K562 (cell line): ENCODE results near the gene OSBP2. TPM values are rescaled to one million over a fixed set of nuclear protein-coding genes. Genes with fewer than 3 reads are reported as not detected.
A peak's percentile ranks its signal among the peaks of the same experiment; 100 is the strongest.

ENCODE experiments used
- ATAC-seq: fragments of 200-7000 bp; cut with Tn5 transposase; 3 replicates; pipeline ENCODE4 v1.9.1; 2020; ENCODE audit warnings: moderate library complexity
- BruUV-seq: library from RNA; stranded (reverse); fragments of 400-500 nt; replicated peaks from 2 replicates; lab custom pipeline; 2021; lab: Mats Ljungman, UMichigan
- CTCF ChIA-PET: fragments of 300-600 bp; formaldehyde crosslinking; extraction: SDS; loops from one replicate; lab custom pipeline; 2021; ENCODE audit warnings: low intra/inter-chr PET ratio; lab: Yijun Ruan, JAX
- POLR2A ChIA-PET: fragments of 300-600, 350-650 bp; sonication (Branson Sonifier 250); formaldehyde crosslinking; extraction: SDS; loops from one replicate; lab custom pipeline; 2021; ENCODE audit warnings: antibody characterized with exemption, inconsistent platforms; lab: Yijun Ruan, JAX
- DNase-seq, 4 experiments: peaks; one replicate each; pipeline versions ENCODE4 v3.0.0 to v3.0.0-alpha.2; 2011 to 2018; ENCODE audit warnings: low spot score in 3 of 4, mixed read lengths in 3 of 4; ENCODE audit errors: extremely low read depth in 1 of 4
- FAIRE-seq: peaks from 2 replicates; lab custom pipeline; 2011; peaks lifted over from hg19 to GRCh38; lab: Jason Lieb, UNC
- H2AFZ ChIP-seq: 2 replicates; pipeline ENCODE4 v1.6.0; 2011; ENCODE audit warnings: low read depth, low read length, control low read depth, inconsistent platforms
- H3K27ac ChIP-seq: fragments of 200-600 bp; 3 replicates; pipeline ENCODE4 v1.8.0; 2011; ENCODE audit warnings: low read depth, mild to moderate bottlenecking, control low read depth, inconsistent platforms, low read length, moderate library complexity, mixed read lengths; ENCODE audit errors: extremely low read depth
- H3K27me3 ChIP-seq, 2 experiments: fragments of 300-600 bp in 1 of 2; 2 replicates in 1 of 2; 3 replicates in 1 of 2; pipeline versions ENCODE4 v1.6.0 to v1.8.0; 2011; ENCODE audit warnings: inconsistent platforms in 2 of 2, low read length in 2 of 2, mild to moderate bottlenecking in 1 of 2, mixed read lengths in 1 of 2, moderate library complexity in 1 of 2; ENCODE audit not compliant: control insufficient read depth in 2 of 2, insufficient read depth in 2 of 2
- H3K36me3 ChIP-seq: fragments of 300-600 bp; 3 replicates; pipeline ENCODE4 v1.8.0; 2011; ENCODE audit warnings: mild to moderate bottlenecking, low read length, inconsistent platforms; ENCODE audit not compliant: control insufficient read depth, insufficient read depth
- H3K4me1 ChIP-seq, 2 experiments: fragments of 200-600 bp in 1 of 2; replicated peaks in 1 of 2; 2 replicates in 1 of 2; 3 replicates in 1 of 2; pipeline versions ENCODE4 v1.5.1 to v1.8.0; 2011; ENCODE audit warnings: inconsistent platforms in 2 of 2, low read length in 2 of 2, mild to moderate bottlenecking in 1 of 2, mixed read lengths in 1 of 2, moderate library complexity in 1 of 2; ENCODE audit not compliant: control insufficient read depth in 2 of 2, insufficient read depth in 2 of 2
- H3K4me2 ChIP-seq: 2 replicates; pipeline ENCODE4 v1.6.1; 2011; ENCODE audit warnings: low read length, control low read depth, inconsistent platforms, mixed read lengths; ENCODE audit not compliant: insufficient read depth
- H3K4me3 ChIP-seq: fragments of 200-600 bp; sonication (generic), shearing (Covaris generic); 2 replicates; pipeline ENCODE4 v1.5.1; 2016; ENCODE audit warnings: control low read depth, inconsistent platforms
- H3K79me2 ChIP-seq: fragments of 200-600 bp; 3 replicates; pipeline ENCODE4 v1.8.0; 2011; ENCODE audit warnings: low read length, inconsistent platforms; ENCODE audit not compliant: control insufficient read depth, insufficient read depth
- H3K9ac ChIP-seq, 2 experiments: 2 replicates each; pipeline versions ENCODE4 v1.6.0 to v1.6.1; 2011; ENCODE audit warnings: low read depth in 2 of 2, low read length in 2 of 2, control low read depth in 1 of 2, inconsistent platforms in 1 of 2, mild to moderate bottlenecking in 1 of 2, mixed read lengths in 1 of 2; ENCODE audit not compliant: insufficient read depth in 1 of 2
- H3K9me1 ChIP-seq: one replicate; pipeline ENCODE4 v1.6.0; 2011; ENCODE audit warnings: inconsistent platforms, mild to moderate bottlenecking, low read length, moderate library complexity; ENCODE audit not compliant: control insufficient read depth, insufficient read depth
- H3K9me3 ChIP-seq: replicated peaks from 2 replicates; pipeline ENCODE4 v1.5.1; 2011; ENCODE audit warnings: low read depth, low read length, inconsistent platforms; ENCODE audit not compliant: control insufficient read depth, insufficient read depth
- H4K20me1 ChIP-seq: replicated peaks from 2 replicates; pipeline ENCODE4 v1.6.1; 2011; ENCODE audit warnings: low read length, inconsistent platforms, mixed read lengths; ENCODE audit not compliant: control insufficient read depth, insufficient read depth
- ADNP ChIP-seq: fragments of 200-800 bp; sonication (Bioruptor generic); IDR thresholded peaks from 2 replicates; pipeline ENCODE4 v1.6.1; 2016; ENCODE audit warnings: missing genetic modification characterization, missing compliant biosample characterization
- CBFA2T3 ChIP-seq: fragments of 450-650 bp; IDR thresholded peaks from 2 replicates; pipeline ENCODE4 v1.6.1; 2017
- CTBP1 ChIP-seq: fragments of 450-650 bp; IDR thresholded peaks from 2 replicates; pipeline ENCODE4 v1.6.1; 2016; ENCODE audit warnings: borderline replicate concordance
- DPF2 ChIP-seq: fragments of 450-650 bp; IDR thresholded peaks from 2 replicates; pipeline ENCODE4 v1.6.1; 2016
- E2F4 ChIP-seq: sonication (generic); formaldehyde crosslinking; IDR thresholded peaks from 2 replicates; pipeline ENCODE4 v1.8.0; 2022; ENCODE audit warnings: mild to moderate bottlenecking, low read depth, missing genetic modification reagents
- EP300 ChIP-seq: IDR thresholded peaks from 2 replicates; pipeline ENCODE4 v1.6.1; 2012; ENCODE audit warnings: low read length, improper control_type of control experiment
- ESRRA ChIP-seq: fragments of 450-650 bp; IDR thresholded peaks from 2 replicates; pipeline ENCODE4 v1.6.1; 2014; ENCODE audit warnings: low read depth, mild to moderate bottlenecking, moderate library complexity, borderline replicate concordance
- ETS1 ChIP-seq: conservative IDR thresholded peaks from 2 replicates; pipeline ENCODE4 v1.6.1; 2011; ENCODE audit warnings: low read depth, mild to moderate bottlenecking, low read length; ENCODE audit not compliant: control insufficient read depth
- GATAD2A ChIP-seq: fragments of 450-650 bp; IDR thresholded peaks from 2 replicates; pipeline ENCODE4 v1.6.1; 2017
- KDM4B ChIP-seq, 2 experiments: fragments of 450-650 bp in 1 of 2; sonication (generic) in 1 of 2; IDR thresholded peaks; 2 replicates each; pipeline ENCODE4 v1.6.1; 2016 to 2017; ENCODE audit warnings: borderline replicate concordance in 2 of 2, antibody characterized with exemption in 1 of 2, low read depth in 1 of 2, mild to moderate bottlenecking in 1 of 2
- MECOM ChIP-seq: fragments of 250-450 bp; sonication (Bioruptor Pico); IDR thresholded peaks from 2 replicates; pipeline ENCODE4 v1.8.0; 2022; ENCODE audit warnings: inconsistent platforms
- NFIC ChIP-seq: fragments of 450-650 bp; IDR thresholded peaks from 2 replicates; pipeline ENCODE4 v1.6.1; 2017; ENCODE audit warnings: mild to moderate bottlenecking, inconsistent platforms
- POLR2H ChIP-seq: IDR thresholded peaks from 2 replicates; pipeline ENCODE4 v1.6.1; 2016; ENCODE audit warnings: missing genetic modification characterization, low read depth, mild to moderate bottlenecking, control low read depth, missing compliant biosample characterization, moderate library complexity
- SMARCC2 ChIP-seq: fragments of 450-650 bp; IDR thresholded peaks from 2 replicates; pipeline ENCODE4 v1.6.1; 2017; ENCODE audit warnings: antibody characterized with exemption, moderate library complexity, mild to moderate bottlenecking, low read depth
- TAL1 ChIP-seq: fragments of 450-650 bp; IDR thresholded peaks from 2 replicates; pipeline ENCODE4 v1.6.1; 2016; ENCODE audit warnings: mild to moderate bottlenecking
- TCF3 ChIP-seq: sonication (generic); formaldehyde crosslinking; IDR thresholded peaks from 2 replicates; pipeline ENCODE4 v1.4.0; 2020; ENCODE audit warnings: mild to moderate bottlenecking, missing genetic modification reagents
- ZNF395 ChIP-seq: fragments of 200-800 bp; sonication (Bioruptor generic); IDR thresholded peaks from 2 replicates; pipeline ENCODE4 v1.6.1; 2017; ENCODE audit warnings: missing genetic modification characterization, missing compliant biosample characterization
- ZNF668 ChIP-seq: fragments of 250-450 bp; sonication (Bioruptor Pico); IDR thresholded peaks from 2 replicates; pipeline ENCODE4 v1.8.0; 2022; ENCODE audit warnings: mild to moderate bottlenecking, inconsistent platforms
- WGBS: fragments of 100-300 bp; shearing (Covaris generic); methylation state at CpG from one replicate; pipeline ENCODE4 v1.1.6; 2016; ENCODE audit warnings: low coverage, mixed read lengths; ENCODE audit not compliant: insufficient coverage; ENCODE audit errors: missing lambda C conversion rate; 5-methylcytosine and 5-hydroxymethylcytosine counted together
- in situ Hi-C: fragments of 300-500 bp; cut with MboI; formaldehyde crosslinking; loops from 4 replicates; pipeline ENCODE4 v1.15.0; 2018; ENCODE audit warnings: inconsistent platforms, mixed read lengths
- intact Hi-C: fragments of 100-400 bp; cut with micrococcal nuclease; formaldehyde crosslinking; loops from 2 replicates; pipeline ENCODE4 v1.14.2; 2022
- polyA plus RNA-seq, 8 experiments: library from polyadenylated mRNA; depleted of rRNA in 4 of 8; stranded (reverse) in 5 of 8; unstranded in 3 of 8; fragments of >200 nt; fragmentation: Nextera tagmentation in 2 of 8; fragmentation: Illumina TruSeq in 1 of 8; extraction: Ambion mirVana in 2 of 8; extraction: Trizol in 1 of 8; gene quantifications; 2 replicates each; pipeline versions ENCODE4 v1.2.1 to v1.2.3, GENCODE V29; 2011 to 2014; ENCODE audit warnings: inconsistent platforms in 1 of 8, missing spikeins in 1 of 8
- total RNA-seq, 7 experiments: library from RNA; depleted of rRNA in 6 of 7; stranded (reverse); fragments of >200 nt in 6 of 7; fragmentation: Illumina TruSeq in 2 of 7; extraction: Trizol in 2 of 7; gene quantifications; 2 replicates each; pipeline versions ENCODE4 v1.2.1 to v1.2.3, GENCODE V29; 2011 to 2021; ENCODE audit warnings: low replicate concordance in 1 of 7

OSBP2 gene
- total and polyA plus RNA-seq, 9 of the 15 experiments (the other 6 are each of a cell fraction or from before 2014, with no cell fraction given) = 0.52 to 29.5 (median 21.6) TPM

- TF ChIP-seq E2F4 (CRISPR knock-in tag) = no peak
- no peak for TF ChIP-seq ZNF395 (CRISPR knock-in tag)
Observed at GRCh38 chr22:30743257-30744020, 48.8 kb downstream of the OSBP2 start (continued).

GRCh38 chr22:30744224-30744623, 49.5 kb downstream of the OSBP2 start:
- Histone ChIP-seq H3K9ac (peak overlapping the region; percentile 8 to 45; a peak in 2 of 4 replicates), H3K9me1 (no peaks in the 10 kb centered on the region), H3K4me2 (peak overlapping the region; percentile 27), H2AFZ (peak overlapping the region; percentile 71), H3K4me3 (no peak overlapping the region), H3K27ac (peak overlapping the region; percentile 15; the same call in 1 of the 3 replicates), H3K4me1 (peaks cover 7 to 18% of the 10 kb centered on the region in 2 experiments; a peak in 3 of 5 replicates), H3K9me3 (no peaks in the 10 kb centered on the region), H4K20me1 (no peaks in the 10 kb centered on the region), H3K36me3 (no peaks in the 10 kb centered on the region), H3K79me2 (no peaks in the 10 kb centered on the region), H3K27me3 (no peaks in the 10 kb centered on the region)
- ChIA-PET POLR2A (interaction anchor here (0.6 kb wide), 1 partner anchor 334 kb away, joined by 3 read pairs; no protein-coding TSS in a partner anchor), CTCF (no interaction called here)
- in situ Hi-C loops = no loop called here
- ATAC-seq = peak; percentile 37; the same call in 2 of the 3 replicates
- DNase-seq = peak; percentile 16 to 55 (median 38)
- WGBS = 8% methylated on average over 3 of the region's 3 CpGs
- BruUV-seq = no TSS peak
- intact Hi-C loops = no loop called here
- FAIRE-seq = peak; percentile 37
- no peak for TF ChIP-seq ZNF668 (CRISPR knock-in tag)
- peak; percentile 16; the same call in 1 of the 2 replicates for TF ChIP-seq EP300
- TF ChIP-seq POLR2H (tag) = no peak
- peak; percentile 58 for TF ChIP-seq TCF3 (CRISPR knock-in tag)
- TF ChIP-seq NFIC = no peak
- 0 out of 2 replicates have a peak, but pooled peaks have one; percentile 23 for TF ChIP-seq SMARCC2
- TF ChIP-seq ESRRA = peak; percentile 56; the same call in 1 of the 2 replicates
- 0 out of 2 replicates have a peak, but pooled peaks have one; percentile 62 for TF ChIP-seq ADNP (tag)
- TF ChIP-seq CTBP1 = peak; percentile 73; the same call in 1 of the 2 replicates
- TF ChIP-seq KDM4B (IDR thresholded peaks at IDR 0.05; ENCODE audit: borderline replicate concordance in 2 of 2, low read depth in 1 of 2) = no peak
- TF ChIP-seq MECOM (CRISPR knock-in tag) = peak; percentile 61; the same call in 1 of the 2 replicates
- peak; percentile 46; the same call in 1 of the 2 replicates for TF ChIP-seq DPF2
- no peak for TF ChIP-seq GATAD2A
- TF ChIP-seq TAL1 = peak; percentile 66
- peak; percentile 55 for TF ChIP-seq CBFA2T3
- no peak for TF ChIP-seq ETS1
